B cell (primary cell): ENCODE results near the gene PAAF1. TPM values are rescaled to one million over a fixed set of nuclear protein-coding genes. Genes with fewer than 3 reads are reported as not detected.
"Not testable (repeated sequence)": the region's sequence is repeated elsewhere in the genome, so short reads cannot be mapped to it uniquely, and the experiment has no call there.

ENCODE experiments used
- ATAC-seq: fragments of 200-7000 bp; cut with Tn5 transposase; one replicate; pipeline ENCODE4 v1.10.0; 2021; ENCODE audit warnings: low read depth, mild to moderate bottlenecking, moderate number of reproducible peaks, moderate library complexity
- CTCF ChIA-PET: fragments of 350-600 bp; sonication (Branson Sonifier 250); formaldehyde crosslinking; loops from one replicate; lab custom pipeline; 2021; ENCODE audit warnings: antibody characterized with exemption, inconsistent platforms; lab: Charles Lee
- POLR2A ChIA-PET: fragments of 350-600 bp; sonication (Branson Sonifier 250); formaldehyde crosslinking; loops from one replicate; lab custom pipeline; 2021; ENCODE audit warnings: antibody characterized with exemption; lab: Charles Lee
- DNase-seq: peaks from one replicate; pipeline ENCODE4 v3.0.0; 2013
- H2AFZ ChIP-seq: 2 replicates; pipeline ENCODE4 v1.6.1; 2012; ENCODE audit warnings: mild to moderate bottlenecking, low read depth, low read length; ENCODE audit not compliant: insufficient read depth, poor library complexity, severe bottlenecking
- H3K27ac ChIP-seq, 2 donors: 1 replicate in 1 of 2; 2 replicates in 1 of 2; pipeline ENCODE4 v1.5.1; 2012 to 2013; ENCODE audit warnings: low read length in 2 of 2, mild to moderate bottlenecking in 2 of 2, moderate library complexity in 1 of 2
- H3K27me3 ChIP-seq, 4 experiments: fragments of 200-600 bp in 1 of 4; sonication (generic) in 1 of 4; replicated peaks in 1 of 4; 1 replicate in 2 of 4; 2 replicates in 2 of 4; pipeline versions ENCODE4 v1.6.1 to v1.7.0; 2013 to 2016; ENCODE audit warnings: low read length in 3 of 4, mild to moderate bottlenecking in 2 of 4, mixed read lengths in 1 of 4, moderate library complexity in 1 of 4; ENCODE audit not compliant: insufficient read depth in 4 of 4, control insufficient read depth in 3 of 4; ENCODE audit errors: control extremely low read depth in 1 of 4
- H3K36me3 ChIP-seq, 2 experiments: replicated peaks in 1 of 2; 1 replicate in 1 of 2; 2 replicates in 1 of 2; pipeline versions ENCODE4 v1.6.1 to v1.7.1; 2013; ENCODE audit warnings: low read length in 1 of 2; ENCODE audit not compliant: insufficient read depth in 2 of 2, control insufficient read depth in 1 of 2; ENCODE audit errors: control extremely low read depth in 1 of 2, extremely low read depth in 1 of 2
- H3K4me1 ChIP-seq, 2 donors: fragments of 200-600 bp in 1 of 2; sonication (generic) in 1 of 2; 1 replicate in 1 of 2; 2 replicates in 1 of 2; pipeline versions ENCODE4 v1.5.1 to v1.6.1; 2013 to 2017; ENCODE audit warnings: low read length in 2 of 2; ENCODE audit not compliant: control insufficient read depth in 2 of 2, insufficient read depth in 2 of 2
- H3K4me2 ChIP-seq: replicated peaks from 2 replicates; pipeline ENCODE3; 2012; ENCODE audit warnings: mild to moderate bottlenecking, low read depth, low read length; ENCODE audit not compliant: poor library complexity, severe bottlenecking
- H3K4me3 ChIP-seq, 5 experiments: fragments of 200-600 bp in 1 of 5; sonication (generic) in 1 of 5; 1 replicate in 3 of 5; 2 replicates in 2 of 5; pipeline versions ENCODE4 v1.5.1 to v1.7.0; 2011 to 2016; ENCODE audit warnings: low read length in 4 of 5, mild to moderate bottlenecking in 4 of 5, low read depth in 2 of 5, control low read depth in 1 of 5, moderate library complexity in 1 of 5; ENCODE audit not compliant: insufficient read depth in 1 of 5; ENCODE audit errors: control extremely low read depth in 1 of 5, extremely low read depth in 1 of 5
- H3K79me2 ChIP-seq: fragments of 200-600 bp; sonication (generic); one replicate; pipeline ENCODE4 v1.6.0; 2016; ENCODE audit warnings: low read length; ENCODE audit not compliant: control insufficient read depth, insufficient read depth
- H3K9ac ChIP-seq: fragments of 200-600 bp; sonication (generic); 2 replicates; pipeline ENCODE4 v1.6.1; 2017; ENCODE audit warnings: mild to moderate bottlenecking, low read length, moderate library complexity
- H3K9me3 ChIP-seq, 3 donors: one replicate each; pipeline versions ENCODE4 v1.6.1 to v1.7.1; 2013; ENCODE audit warnings: low read length in 2 of 3; ENCODE audit not compliant: control insufficient read depth in 2 of 3, insufficient read depth in 1 of 3; ENCODE audit errors: control extremely low read depth in 1 of 3
- H4K20me1 ChIP-seq: 2 replicates; pipeline ENCODE4 v1.6.0; 2012; ENCODE audit warnings: mild to moderate bottlenecking, low read length; ENCODE audit not compliant: insufficient read depth, control insufficient read depth, poor library complexity, severe bottlenecking
- H3K27ac Mint-ChIP-seq: one replicate; pipeline ENCODE4 v1.8.0; 2021; ENCODE audit warnings: mixed read lengths
- H3K27me3 Mint-ChIP-seq: one replicate; pipeline ENCODE4 v1.8.0; 2021; ENCODE audit warnings: mixed read lengths
- H3K4me1 Mint-ChIP-seq: one replicate; pipeline ENCODE4 v1.8.0; 2021; ENCODE audit warnings: mixed read lengths
- H3K4me3 Mint-ChIP-seq: one replicate; pipeline ENCODE4 v1.8.0; 2021; ENCODE audit warnings: mixed read lengths
- H3K9me3 Mint-ChIP-seq: one replicate; pipeline ENCODE4 v1.8.0; 2022; ENCODE audit warnings: mixed read lengths; ENCODE audit not compliant: insufficient read depth
- EZH2 ChIP-seq: IDR thresholded peaks from 2 replicates; pipeline ENCODE4 v1.6.1; 2012; ENCODE audit warnings: borderline replicate concordance, low read depth, mild to moderate bottlenecking, moderate library complexity, low read length; ENCODE audit not compliant: insufficient read depth, poor library complexity, severe bottlenecking
- WGBS: methylation state at CpG from one replicate; pipeline ENCODE4 v1.1.5; 2013; ENCODE audit warnings: missing lambda C conversion rate; ENCODE audit not compliant: insufficient coverage; 5-methylcytosine and 5-hydroxymethylcytosine counted together
- intact Hi-C: fragments of 100-400 bp; cut with micrococcal nuclease; formaldehyde crosslinking; loops from one replicate; pipeline ENCODE4 v1.10.0; 2022
- polyA plus RNA-seq: library from polyadenylated mRNA; depleted of rRNA; stranded (reverse); fragments of >200 nt; gene quantifications from 2 replicates; pipeline ENCODE4 v1.2.3, GENCODE V29; 2012
- total RNA-seq, 2 donors: library from RNA; stranded (reverse); fragments of 120-200 nt in 1 of 2; gene quantifications; 1 replicate in 1 of 2; 2 replicates in 1 of 2; pipeline versions ENCODE4 v1.2.3 to v1.2.4, GENCODE V29; 2013 to 2022
- TF ChIP-seq, protein P1 (sequence below): fragments of 200-600 bp; IDR thresholded peaks from one replicate; pipeline ENCODE4 v1.8.0; 2022; ENCODE audit warnings: antibody characterized with exemption, mild to moderate bottlenecking

Gene PAAF1
- total and polyA plus RNA-seq, 2 donors (not counting 1 experiment from before 2014, with no cell fraction given): 11.5 to 19.5 TPM

DNA sequence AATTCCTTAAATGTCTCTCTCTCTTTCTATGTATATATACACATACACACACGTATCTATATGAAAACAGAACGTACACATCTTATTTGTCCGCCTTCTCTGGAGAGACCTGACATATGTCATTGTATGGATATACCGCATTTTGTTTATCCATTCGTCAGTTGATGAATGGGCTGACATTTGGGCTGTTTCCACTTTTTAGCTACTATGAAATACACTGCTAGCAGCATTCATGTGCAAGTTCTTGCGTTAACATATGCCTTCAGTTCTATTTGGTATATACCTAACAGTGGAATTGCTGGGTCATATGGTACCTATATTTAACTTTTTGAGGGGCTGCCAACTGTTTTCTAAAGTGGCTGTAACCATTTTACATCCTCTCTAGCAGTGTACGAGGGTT, 56.0 kb downstream of the PAAF1 start:
- H3K27me3 ChIP-seq: no peaks in the 10 kb centered on the region
- WGBS: 100% methylated on average over 2 of the region's 7 CpGs
- peaks cover 7 to 31% of the 10 kb centered on the region in 2 experiments for H3K36me3 ChIP-seq
- H3K9ac ChIP-seq: no peak overlapping the region
- ChIA-PET POLR2A (no interaction called here), CTCF (no interaction called here)
- TF ChIP-seq, protein P1, sequence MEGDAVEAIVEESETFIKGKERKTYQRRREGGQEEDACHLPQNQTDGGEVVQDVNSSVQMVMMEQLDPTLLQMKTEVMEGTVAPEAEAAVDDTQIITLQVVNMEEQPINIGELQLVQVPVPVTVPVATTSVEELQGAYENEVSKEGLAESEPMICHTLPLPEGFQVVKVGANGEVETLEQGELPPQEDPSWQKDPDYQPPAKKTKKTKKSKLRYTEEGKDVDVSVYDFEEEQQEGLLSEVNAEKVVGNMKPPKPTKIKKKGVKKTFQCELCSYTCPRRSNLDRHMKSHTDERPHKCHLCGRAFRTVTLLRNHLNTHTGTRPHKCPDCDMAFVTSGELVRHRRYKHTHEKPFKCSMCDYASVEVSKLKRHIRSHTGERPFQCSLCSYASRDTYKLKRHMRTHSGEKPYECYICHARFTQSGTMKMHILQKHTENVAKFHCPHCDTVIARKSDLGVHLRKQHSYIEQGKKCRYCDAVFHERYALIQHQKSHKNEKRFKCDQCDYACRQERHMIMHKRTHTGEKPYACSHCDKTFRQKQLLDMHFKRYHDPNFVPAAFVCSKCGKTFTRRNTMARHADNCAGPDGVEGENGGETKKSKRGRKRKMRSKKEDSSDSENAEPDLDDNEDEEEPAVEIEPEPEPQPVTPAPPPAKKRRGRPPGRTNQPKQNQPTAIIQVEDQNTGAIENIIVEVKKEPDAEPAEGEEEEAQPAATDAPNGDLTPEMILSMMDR: no peak
- TF ChIP-seq EZH2: no peak
- no peak overlapping the region for H3K4me2 ChIP-seq
- Mint-ChIP-seq H3K9me3 (no peaks in the 10 kb centered on the region), H3K27me3 (no peaks in the 10 kb centered on the region), H3K4me1 (no peaks in the 10 kb centered on the region), H3K27ac (no peak overlapping the region), H3K4me3 (no peak overlapping the region)
- ATAC-seq: no peak
- intact Hi-C loops: loop anchor here (10.0 kb wide), 1 partner anchor 308 kb away; no protein-coding TSS in a partner anchor
- no peak overlapping the region for H2AFZ ChIP-seq
- no peaks in the 10 kb centered on the region for H3K79me2 ChIP-seq
- no peak overlapping the region for H3K27ac ChIP-seq
- H3K4me3 ChIP-seq: no peak overlapping the region
- DNase-seq: no peak
- no peaks in the 10 kb centered on the region for H3K4me1 ChIP-seq
- H3K9me3 ChIP-seq: peaks cover 0 to 11% (median 0%) of the 10 kb centered on the region in 3 donors
- H4K20me1 ChIP-seq: no peaks in the 10 kb centered on the region

DNA sequence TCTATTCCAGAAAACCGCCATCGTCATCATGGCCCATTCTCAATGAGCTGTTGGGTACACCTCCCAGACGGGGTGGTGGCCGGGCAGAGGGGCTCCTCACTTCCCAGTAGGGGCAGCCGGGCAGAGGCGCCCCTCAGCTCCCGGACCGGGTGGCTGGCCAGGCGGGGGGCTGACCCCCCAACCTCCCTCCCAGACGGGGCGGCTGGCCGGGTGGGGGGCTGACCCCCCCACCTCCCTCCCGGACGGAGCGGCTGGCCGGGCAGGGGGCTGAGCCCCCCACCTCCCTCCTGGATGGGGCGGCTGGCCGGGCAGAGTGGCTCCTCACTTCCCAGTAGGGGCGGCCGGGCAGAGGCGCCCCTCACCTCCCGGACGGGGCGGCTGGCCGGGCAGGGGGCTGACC, 59.2 kb downstream of the PAAF1 start:
- H3K4me1 Mint-ChIP-seq, H3K27me3 ChIP-seq, DNase-seq, H3K27me3 Mint-ChIP-seq, H3K27ac Mint-ChIP-seq, H2AFZ ChIP-seq, H4K20me1 ChIP-seq, ATAC-seq, H3K9me3 Mint-ChIP-seq, CTCF ChIA-PET, H3K27ac ChIP-seq, H3K4me2 ChIP-seq, H3K9ac ChIP-seq, H3K79me2 ChIP-seq, H3K4me3 Mint-ChIP-seq, POLR2A ChIA-PET, H3K4me1 ChIP-seq, H3K4me3 ChIP-seq: not testable (repeated sequence)
- 95% methylated on average over 4 of the region's 25 CpGs for WGBS
- Histone ChIP-seq H3K36me3 (peaks cover 2 to 14% of the 10 kb centered on the region in 2 experiments), H3K9me3 (peaks cover 0 to 23% (median 0%) of the 10 kb centered on the region in 3 donors)
- intact Hi-C loops: loop anchor here (10.0 kb wide), 1 partner anchor 311 kb away; no protein-coding TSS in a partner anchor
